Thymus (tissue), 11 donors: Measurements from ENCODE around the gene STN1. TPM values are rescaled to one million over a fixed set of nuclear protein-coding genes. Genes with fewer than 3 reads are reported as not detected.

ENCODE experiments used
- DNase-seq, 9 donors: peaks; one replicate each; pipeline ENCODE4 v3.0.0-alpha.2; 2013; ENCODE audit warnings: low spot score in 9 of 9, low read depth in 6 of 9, missing footprints in 1 of 9
- H3K27ac ChIP-seq, 2 donors: one replicate each; pipeline ENCODE4 v1.5.1; 2013; ENCODE audit warnings: control low read depth in 1 of 2, low read depth in 1 of 2, low read length in 1 of 2, mild to moderate bottlenecking in 1 of 2, moderate library complexity in 1 of 2
- H3K27me3 ChIP-seq, 2 donors: one replicate each; pipeline ENCODE4 v1.5.1; 2013; ENCODE audit warnings: low read length in 1 of 2; ENCODE audit not compliant: control insufficient read depth in 2 of 2, insufficient read depth in 1 of 2
- H3K36me3 ChIP-seq, 2 donors: one replicate each; pipeline ENCODE4 v1.5.1; 2013; ENCODE audit warnings: low read length in 1 of 2, mild to moderate bottlenecking in 1 of 2, moderate library complexity in 1 of 2; ENCODE audit not compliant: control insufficient read depth in 2 of 2, insufficient read depth in 2 of 2
- H3K4me1 ChIP-seq, 2 donors: one replicate each; pipeline ENCODE4 v1.5.1; 2013; ENCODE audit warnings: low read length in 2 of 2; ENCODE audit not compliant: control insufficient read depth in 2 of 2, insufficient read depth in 2 of 2
- H3K4me3 ChIP-seq, 2 donors: one replicate each; pipeline ENCODE4 v1.5.1; 2013; ENCODE audit warnings: low read length in 2 of 2, control low read depth in 1 of 2, mild to moderate bottlenecking in 1 of 2
- H3K9me3 ChIP-seq, 2 donors: one replicate each; pipeline ENCODE4 v1.5.1; 2013; ENCODE audit warnings: low read length in 1 of 2, mild to moderate bottlenecking in 1 of 2; ENCODE audit not compliant: control insufficient read depth in 2 of 2, insufficient read depth in 1 of 2
- WGBS: extraction: QIAGEN DNeasy Blood & Tissue Kit; methylation state at CpG from one replicate; pipeline ENCODE4 v1.1.7; 2013; 5-methylcytosine and 5-hydroxymethylcytosine counted together
- polyA plus RNA-seq: library from polyadenylated mRNA; stranded (reverse); fragments of 200-250 nt; gene quantifications from one replicate; pipeline ENCODE4 v1.2.3, GENCODE V29; 2013
- total RNA-seq: library from RNA; stranded (reverse); fragments of 120-200 nt; gene quantifications from one replicate; pipeline ENCODE4 v1.2.4, GENCODE V29; 2013
- donor health status: healthy.

The STN1 gene
- total and polyA plus RNA-seq, 2 donors, result 25.0 to 34.8 TPM

- Histone ChIP-seq H3K4me3 (no peak overlapping the region), H3K36me3 (no peaks in the 10 kb centered on the region), H3K4me1 (peaks cover 0 to 20% of the 10 kb centered on the region in 2 donors), H3K9me3 (no peaks in the 10 kb centered on the region), H3K27ac (no peak overlapping the region), H3K27me3 (no peaks in the 10 kb centered on the region)
- no peak for DNase-seq
- 90% methylated on average over 1 of the region's 1 CpG for WGBS
Measured at GRCh38 chr10:103836273-103836672, 81.7 kb downstream of the STN1 start.

- Histone ChIP-seq H3K27ac (peak overlapping the region in 1 of 2 donors; percentile 38), H3K36me3 (no peaks in the 10 kb centered on the region), H3K4me1 (peaks cover 0 to 20% of the 10 kb centered on the region in 2 donors), H3K4me3 (no peak overlapping the region), H3K27me3 (no peaks in the 10 kb centered on the region), H3K9me3 (no peaks in the 10 kb centered on the region)
- no peak for DNase-seq
- 86% methylated on average over 20 of the region's 20 CpGs for WGBS
Measured at GRCh38 chr10:103835096-103836050, 82.6 kb downstream of the STN1 start.

DNA sequence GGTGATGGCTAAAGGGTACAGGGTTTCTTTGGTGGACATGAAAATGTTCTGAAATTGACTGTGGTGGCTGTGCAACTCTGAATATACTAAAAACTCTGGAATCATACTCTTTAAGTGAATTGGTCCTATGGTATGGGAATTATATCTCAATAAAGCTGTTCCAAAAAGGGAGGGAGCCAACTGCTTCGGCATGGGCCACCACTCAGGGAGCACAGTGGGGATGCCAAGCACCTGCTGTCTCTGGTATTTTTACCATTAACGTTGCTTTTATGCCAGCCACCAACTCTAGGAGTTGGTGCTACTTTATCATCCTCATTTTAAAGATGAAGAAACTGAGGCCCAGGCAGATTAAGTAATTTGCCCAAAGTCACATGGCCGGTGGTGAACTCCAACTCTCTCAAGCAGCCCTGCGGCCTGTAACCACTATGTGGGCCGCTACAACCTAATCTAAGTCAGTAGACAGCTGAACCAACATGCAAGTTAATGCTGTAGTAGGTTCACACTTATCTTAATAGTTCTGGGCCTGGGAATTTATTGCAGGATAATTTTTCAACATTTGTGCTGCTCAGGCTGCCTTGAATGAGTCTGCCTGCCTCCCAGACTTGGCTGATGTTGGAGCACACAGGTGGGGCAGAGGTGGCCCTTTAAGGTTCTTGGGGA is 83.4 kb downstream of the STN1 start:
- H3K27ac ChIP-seq, result peak overlapping the region; percentile 38 to 48
- no peak for DNase-seq
- no peaks in the 10 kb centered on the region for H3K9me3 ChIP-seq
- 75% methylated on average over 5 of the region's 5 CpGs for WGBS
- H3K4me3 ChIP-seq, result no peak overlapping the region
- no peaks in the 10 kb centered on the region for H3K27me3 ChIP-seq
- H3K4me1 ChIP-seq, result peaks cover 0 to 20% of the 10 kb centered on the region in 2 donors
- H3K36me3 ChIP-seq, result no peaks in the 10 kb centered on the region

GRCh38 chr10:103833731-103834365 is 84.1 kb downstream of the STN1 start:
- peaks cover 0 to 20% of the 10 kb centered on the region in 2 donors for H3K4me1 ChIP-seq
- H3K27me3 ChIP-seq, result no peaks in the 10 kb centered on the region
- H3K4me3 ChIP-seq, result no peak overlapping the region

DNA sequence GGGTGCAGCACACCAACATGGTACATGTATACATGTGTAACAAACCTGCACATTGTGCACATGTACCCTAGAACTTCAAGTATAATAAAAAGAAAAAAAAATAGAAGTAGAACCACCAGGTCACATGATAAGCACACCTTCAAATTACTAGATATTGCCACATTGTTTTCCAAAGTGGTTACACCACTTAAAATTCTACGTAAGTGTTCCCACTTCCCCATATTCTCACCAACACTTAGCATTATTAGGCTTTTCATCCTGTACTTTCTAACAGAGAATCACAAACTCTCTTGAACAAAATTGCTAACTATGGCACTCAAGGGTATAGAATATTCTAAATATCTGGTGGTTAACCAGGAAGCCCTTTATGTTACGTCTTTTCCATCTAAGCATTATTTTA is 85.2 kb downstream of the STN1 start:
- Histone ChIP-seq H3K4me1 (peaks cover 0 to 25% of the 10 kb centered on the region in 2 donors), H3K4me3 (no peak overlapping the region), H3K27me3 (no peaks in the 10 kb centered on the region), H3K36me3 (no peaks in the 10 kb centered on the region), H3K9me3 (no peaks in the 10 kb centered on the region), H3K27ac (no peak overlapping the region)
- no peak for DNase-seq
- 96% methylated on average over 2 of the region's 2 CpGs for WGBS

More at GRCh38 chr10:103833731-103834365, 84.1 kb downstream of the STN1 start:
- H3K36me3 ChIP-seq, result no peaks in the 10 kb centered on the region
- no peak for DNase-seq
- 90% methylated on average over 5 of the region's 5 CpGs for WGBS
- peak overlapping the region in 1 of 2 donors; percentile 55 for H3K27ac ChIP-seq
- H3K9me3 ChIP-seq, result no peaks in the 10 kb centered on the region

Other genes with a start within 250 kb of the STN1 start
- 3.8 TPM for gene SH3PXD2A, start 62.6 kb downstream of the STN1 start, total RNA-seq
- gene SH3PXD2A, start 62.6 kb downstream of the STN1 start, polyA plus RNA-seq, result 9.5 TPM
- gene SLK, start 49.0 kb upstream of the STN1 start, total RNA-seq, result 33.5 TPM
- 16.9 TPM for gene SLK, start 49.0 kb upstream of the STN1 start, polyA plus RNA-seq
- gene COL17A1, start 167.7 kb upstream of the STN1 start, total RNA-seq, result 75.3 TPM
- 268 TPM for gene COL17A1, start 167.7 kb upstream of the STN1 start, polyA plus RNA-seq
- 14.2 TPM for gene SFR1, start 204.0 kb upstream of the STN1 start, total RNA-seq
- 16.5 TPM for gene SFR1, start 204.0 kb upstream of the STN1 start, polyA plus RNA-seq